Activated CD8-positive, alpha-beta memory T cell treated with anti-CD3 and anti-CD28 coated beads, Interleukin-2, amount 50 U/mL, for 1 hour (primary cell): ENCODE measurements around the gene IFT22.
"Not testable (repeated sequence)": the region's sequence is repeated elsewhere in the genome, so short reads cannot be mapped to it uniquely, and the experiment has no call there.

ENCODE experiments used
- DNase-seq: peaks from one replicate; pipeline ENCODE4 v3.0.0-alpha.2; 2020; ENCODE audit errors: extremely low read depth

The IFT22 gene

GRCh38 chr7:101278461-101279292, 42.9 kb downstream of the IFT22 start:
- no peak for DNase-seq

GRCh38 chr7:101277155-101277554, 44.5 kb downstream of the IFT22 start:
- no peak for DNase-seq

- DNase-seq = no peak
Observed at GRCh38 chr7:101273206-101273605, 48.4 kb downstream of the IFT22 start.

- no peak for DNase-seq
Observed at GRCh38 chr7:101271021-101271420, 50.6 kb downstream of the IFT22 start.

GRCh38 chr7:101269664-101270063, 51.9 kb downstream of the IFT22 start:
- DNase-seq = no peak

GRCh38 chr7:101265622-101266516, 55.7 kb downstream of the IFT22 start:
- no peak for DNase-seq

- not testable (repeated sequence) for DNase-seq
Observed at GRCh38 chr7:101264102-101264706, 57.4 kb downstream of the IFT22 start.
